GM21360 (cell line): ENCODE data around the gene COL4A1.

Experiments used
- ATAC-seq: cut with Tn5 transposase; IDR thresholded peaks from one replicate; pipeline ENCODE4 v1.9.1; 2021; ENCODE audit warnings: mild to moderate bottlenecking, moderate library complexity; ENCODE audit not compliant: unreplicated experiment

Gene COL4A1

DNA sequence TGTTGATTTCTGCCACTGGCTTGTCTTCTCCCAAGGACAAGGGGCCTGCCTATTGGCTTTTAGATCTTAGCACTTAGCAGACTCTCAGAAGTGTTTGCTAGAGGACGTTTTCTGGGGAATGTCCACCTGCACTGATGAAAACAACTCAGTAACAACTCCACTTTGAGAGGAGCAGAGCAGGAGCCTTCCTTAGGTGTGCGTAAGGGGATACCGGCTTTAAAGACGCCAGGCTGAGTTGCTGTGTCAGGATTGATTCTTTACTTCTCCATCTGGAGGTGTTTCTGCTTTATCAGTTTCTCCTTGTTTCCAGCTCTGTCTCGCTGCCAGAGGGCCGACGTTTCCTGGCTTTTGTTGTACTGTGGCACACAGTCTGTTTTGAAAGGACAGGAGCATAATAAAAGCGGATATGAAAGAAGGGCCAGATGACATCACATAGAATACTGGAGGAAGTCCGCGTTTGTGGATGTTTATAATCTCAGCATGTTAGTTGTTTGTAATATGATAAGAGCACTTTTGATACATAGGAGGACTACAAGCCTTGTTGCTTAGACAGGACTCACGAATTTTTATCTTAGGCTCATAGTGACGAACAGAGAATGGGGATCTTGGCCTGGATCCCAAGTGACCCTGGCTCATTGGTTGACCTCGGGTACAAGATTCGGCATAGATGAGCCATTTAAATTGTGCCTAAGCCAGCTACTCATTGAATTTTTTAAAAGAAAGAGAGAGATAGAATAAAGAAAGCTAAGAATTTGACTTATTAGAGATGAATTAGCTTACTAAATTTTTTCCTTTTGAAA is 34.7 kb upstream of the COL4A1 start:
- ATAC-seq, result peak; percentile 54

GRCh38 chr13:110340812-110341444 is 34.0 kb upstream of the COL4A1 start:
- ATAC-seq, result peak; percentile 33

- ATAC-seq, result no peak
Observed at GRCh38 chr13:110339975-110340550, 33.1 kb upstream of the COL4A1 start.

DNA sequence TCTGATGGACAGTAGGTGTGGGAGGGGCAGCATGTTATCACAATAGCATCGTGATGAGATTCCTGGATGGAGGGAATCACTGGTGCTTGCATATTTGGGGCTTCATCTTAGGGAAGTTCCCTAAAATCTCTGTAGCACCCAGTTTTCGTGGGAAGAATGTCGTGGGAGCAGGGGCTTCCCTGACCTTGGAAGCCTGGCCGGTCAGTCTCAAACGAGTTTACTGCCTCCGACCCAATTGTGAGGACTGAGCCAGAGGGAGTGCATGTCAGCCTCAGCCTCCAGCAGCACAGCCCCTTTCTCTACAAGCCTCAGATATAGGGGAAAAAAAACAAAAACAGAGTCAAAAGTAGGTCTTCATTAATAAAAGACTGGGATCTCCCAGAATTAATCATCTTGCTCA is 32.3 kb upstream of the COL4A1 start:
- no peak for ATAC-seq

GRCh38 chr13:110338441-110339101 is 31.6 kb upstream of the COL4A1 start:
- ATAC-seq, result no peak

GRCh38 chr13:110337247-110337646 is 30.3 kb upstream of the COL4A1 start:
- ATAC-seq, result no peak

GRCh38 chr13:110336681-110337080 is 29.7 kb upstream of the COL4A1 start:
- ATAC-seq, result no peak

DNA sequence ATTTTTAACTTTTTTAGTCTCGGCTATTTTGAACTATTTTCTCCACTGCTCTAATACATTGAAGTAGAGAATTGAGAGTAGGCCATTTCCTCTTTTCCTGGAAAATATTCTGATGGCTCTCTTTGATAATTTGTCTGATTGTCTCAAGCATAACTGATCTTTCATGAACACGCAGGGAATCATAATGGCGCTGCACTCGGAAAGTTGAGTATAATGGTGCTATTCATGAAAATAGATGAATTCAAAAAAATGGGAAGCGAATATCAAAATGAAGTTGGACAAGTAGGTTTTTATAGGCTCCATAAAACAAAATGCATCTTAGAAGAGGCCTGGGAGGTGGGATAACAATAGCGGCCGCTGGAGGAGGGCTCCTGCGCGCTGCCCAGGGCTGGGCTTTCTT is 29.2 kb upstream of the COL4A1 start:
- ATAC-seq, result no peak

- no peak for ATAC-seq
Observed at GRCh38 chr13:110334841-110335490, 28.0 kb upstream of the COL4A1 start.

DNA sequence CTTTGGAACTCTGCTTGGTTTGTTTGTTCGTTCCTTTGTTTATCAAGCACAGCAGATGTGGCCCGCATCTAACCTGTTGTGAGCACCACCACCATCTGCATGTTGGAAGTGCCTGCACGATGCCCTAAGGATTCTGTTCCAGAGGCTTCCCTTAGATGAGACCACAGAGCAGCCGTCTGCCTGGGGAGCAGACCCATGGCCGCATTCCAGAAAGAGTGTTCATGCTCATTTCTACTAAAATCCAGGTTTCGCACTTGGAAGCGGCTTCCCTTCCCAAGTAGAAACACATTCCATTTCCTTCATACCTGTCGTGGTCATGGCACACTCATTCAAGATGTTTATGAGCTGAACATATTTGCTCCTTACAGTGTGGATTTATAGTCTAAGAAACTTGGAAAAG is 27.3 kb upstream of the COL4A1 start:
- no peak for ATAC-seq

DNA sequence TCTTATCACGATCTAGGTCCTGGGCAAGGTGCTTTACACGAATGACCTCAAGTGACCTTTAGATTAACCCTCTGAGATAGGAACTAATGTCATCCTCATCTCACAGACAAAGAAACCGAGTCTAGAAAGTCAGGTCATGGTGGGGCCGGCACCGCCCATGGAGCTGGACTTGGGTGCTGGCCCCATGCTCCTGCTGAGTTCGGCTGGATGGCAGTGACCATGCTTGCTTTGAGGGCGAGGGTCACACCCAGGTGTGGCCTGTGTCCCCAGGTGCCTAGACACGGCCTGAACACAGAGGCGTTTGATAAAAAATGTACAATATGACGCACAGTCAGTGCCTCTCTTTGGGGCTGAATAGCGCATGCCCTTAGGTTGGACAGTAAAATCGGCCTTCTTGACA is 26.9 kb upstream of the COL4A1 start:
- ATAC-seq, result no peak

- no peak for ATAC-seq
Observed at GRCh38 chr13:110332750-110333149, 25.8 kb upstream of the COL4A1 start.

GRCh38 chr13:110331362-110331761 is 24.4 kb upstream of the COL4A1 start:
- no peak for ATAC-seq

GRCh38 chr13:110330491-110331011 is 23.6 kb upstream of the COL4A1 start:
- no peak for ATAC-seq

DNA sequence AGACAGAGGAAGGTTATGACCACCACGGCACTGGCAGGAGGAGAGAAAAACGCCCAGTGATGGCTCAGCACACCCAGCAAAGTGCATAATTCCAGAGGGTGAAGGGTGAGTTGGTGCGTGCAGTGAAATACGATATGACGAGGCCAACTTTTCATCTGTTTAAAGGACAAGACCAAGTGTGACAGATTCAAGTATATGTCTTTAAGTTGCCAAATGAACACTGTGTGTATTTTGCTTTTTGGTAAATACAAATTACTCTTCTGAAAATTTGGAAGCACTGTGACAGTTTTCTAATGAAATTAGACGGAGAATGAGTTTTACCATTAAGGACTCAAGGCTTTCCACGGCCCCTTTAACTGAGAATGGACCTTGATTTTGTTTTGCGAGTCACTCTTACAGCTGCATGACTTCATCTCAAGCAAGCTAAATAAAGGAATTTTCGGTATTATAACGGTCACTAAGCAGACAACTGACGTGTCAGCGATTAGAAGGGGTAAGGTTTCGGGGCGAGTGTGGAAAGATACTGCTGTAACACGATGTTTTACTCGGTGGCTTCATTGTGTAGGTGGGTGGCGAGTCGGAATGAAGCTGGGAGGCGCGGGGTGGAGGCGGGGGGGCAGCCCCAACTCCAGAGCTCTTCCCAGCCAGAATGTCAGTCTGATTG is 23.0 kb upstream of the COL4A1 start:
- ATAC-seq, result no peak

- ATAC-seq, result no peak
Observed at GRCh38 chr13:110329258-110329657, 22.3 kb upstream of the COL4A1 start.

- no peak for ATAC-seq
Observed at GRCh38 chr13:110328573-110328972, 21.6 kb upstream of the COL4A1 start.

DNA sequence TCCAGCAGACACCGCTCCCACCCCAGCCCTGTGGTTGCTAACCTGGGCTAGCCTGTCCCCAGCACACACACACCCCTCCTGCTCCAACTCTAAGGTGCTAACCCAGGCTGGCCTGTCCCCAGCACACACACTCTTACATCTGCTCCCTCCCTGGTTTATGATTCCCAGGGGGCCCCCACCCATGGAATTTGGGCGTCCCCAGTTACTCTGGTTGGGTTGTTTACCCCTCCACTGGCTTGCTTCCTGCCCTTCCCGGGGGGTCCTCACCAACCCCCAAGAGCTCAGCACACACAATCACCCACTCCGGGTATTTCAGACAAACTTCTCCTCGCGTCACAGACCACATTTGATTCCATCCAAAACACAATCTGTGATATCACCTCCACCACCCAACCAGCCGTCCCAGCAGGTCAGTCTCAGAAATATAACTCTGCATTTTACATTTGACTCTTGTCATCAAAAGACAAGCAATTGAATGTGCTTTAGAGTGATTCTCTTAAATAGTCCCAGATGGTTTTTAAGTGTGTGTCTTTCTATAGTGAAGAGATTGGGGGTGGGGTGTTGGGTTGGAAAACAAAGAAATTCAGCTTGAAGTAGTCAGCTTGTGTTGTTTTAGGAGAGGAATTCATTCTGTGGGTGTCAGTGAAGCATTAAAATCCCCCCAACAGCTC is 20.2 kb upstream of the COL4A1 start:
- ATAC-seq, result no peak

- no peak for ATAC-seq
Observed at GRCh38 chr13:110326263-110326904, 19.4 kb upstream of the COL4A1 start.
